ENCODE measurements around the gene CEP120.

Gene CEP120

DNA sequence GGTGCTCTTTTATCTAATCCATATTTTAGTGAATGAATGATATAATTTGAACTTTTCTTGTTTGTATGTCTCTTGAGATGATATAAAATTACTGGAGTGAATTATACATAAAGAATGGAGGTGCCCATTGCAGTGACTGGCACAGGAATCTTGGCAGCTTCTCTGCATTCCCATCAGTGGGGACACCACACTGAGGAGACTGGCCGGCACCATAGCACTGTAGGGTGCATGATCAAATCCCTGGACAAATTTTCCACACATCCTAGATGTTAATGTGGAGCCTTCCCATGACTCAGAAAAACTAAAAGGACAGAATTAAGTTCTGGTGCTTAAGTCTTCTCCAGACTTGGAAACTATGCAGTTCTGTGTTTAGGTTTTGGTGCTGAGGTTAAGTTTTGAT lies 124.1 kb downstream of the CEP120 start:
- no peak for DNase-seq (ENCODE audit: low spot score)

DNA sequence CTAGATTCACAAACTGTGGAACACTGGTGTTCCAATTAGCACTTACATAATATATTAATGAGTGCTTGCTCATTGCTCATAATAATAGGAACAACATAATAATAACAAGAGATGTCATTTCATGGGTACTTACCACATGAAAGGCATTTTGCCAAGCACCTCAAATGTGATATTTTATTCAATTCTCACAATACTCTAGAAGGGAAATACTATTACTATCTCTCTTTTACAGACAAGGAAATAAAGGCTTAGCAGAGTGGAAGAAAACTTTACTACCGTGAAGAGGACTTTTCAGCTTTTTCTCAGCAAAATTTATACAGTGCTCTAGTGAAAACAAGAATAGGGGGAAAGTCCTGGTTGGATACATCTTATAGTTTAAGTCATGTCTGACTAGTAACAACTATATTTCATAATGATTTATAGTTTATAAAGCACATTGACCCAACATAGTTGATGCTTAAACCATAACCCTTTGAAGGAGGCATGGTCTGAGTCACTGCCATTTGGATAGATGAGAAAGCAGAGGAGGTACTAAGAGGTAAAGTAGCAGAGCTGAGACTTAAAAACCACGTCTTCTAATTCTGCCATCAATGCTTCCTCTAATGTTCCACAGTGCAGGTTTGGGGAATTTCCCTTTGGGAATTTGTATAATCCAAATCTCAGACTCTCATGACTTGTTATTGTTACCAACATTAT lies 124.7 kb downstream of the CEP120 start:
- DNase-seq (ENCODE audit: low spot score), result no peak

DNA sequence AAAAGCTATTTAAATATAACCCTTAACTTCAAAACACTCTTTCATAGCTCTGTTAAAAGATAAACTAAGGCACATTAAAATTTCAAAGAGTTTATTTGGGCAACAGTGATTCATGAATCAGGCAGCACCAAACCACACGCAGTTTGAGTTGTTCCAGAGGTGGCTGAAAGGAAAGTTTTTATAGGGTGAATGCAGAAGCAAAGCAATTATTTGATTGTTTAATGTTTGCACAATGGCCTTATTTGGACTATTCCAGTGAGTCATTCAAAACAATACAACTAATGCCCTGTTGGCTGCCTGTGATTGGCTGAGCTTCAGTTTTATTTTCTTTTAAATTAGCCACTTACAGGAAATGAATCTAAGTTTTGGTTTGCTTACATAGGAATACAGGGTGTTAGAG lies 125.3 kb downstream of the CEP120 start:
- DNase-seq (ENCODE audit: low spot score), result no peak

DNA sequence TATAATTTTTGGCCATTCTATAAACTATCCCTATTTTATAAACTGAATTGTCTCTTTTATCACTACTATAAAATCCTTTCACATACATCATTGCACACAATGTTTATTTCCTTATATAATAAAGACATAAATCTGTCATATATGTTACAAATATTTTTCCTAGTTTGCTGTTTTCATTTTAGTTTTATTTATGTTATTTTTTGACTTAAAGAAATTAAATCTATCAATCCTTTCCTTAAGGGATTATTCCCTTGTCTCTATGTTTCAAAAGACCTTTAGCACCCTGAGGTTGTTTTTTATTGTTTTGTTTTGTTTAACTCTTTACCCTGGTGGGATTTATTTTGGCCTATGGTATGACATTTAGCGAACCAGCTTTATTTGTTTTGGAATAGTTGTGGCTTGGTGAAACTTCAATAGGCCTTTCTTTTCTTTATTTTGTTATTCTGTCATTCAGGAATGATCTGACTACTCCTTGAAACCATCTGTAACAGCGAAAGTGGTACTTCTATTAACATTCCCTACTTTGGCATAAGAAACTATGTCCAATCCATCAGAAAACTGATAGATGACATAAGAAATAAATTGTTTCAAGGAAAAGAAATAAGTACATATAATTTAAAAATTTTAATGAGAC lies 125.9 kb downstream of the CEP120 start:
- no peak for DNase-seq (ENCODE audit: low spot score)

Data from AG08395 (cell line).